A549 treated with AZD9567 at 1 μM for 4 hours (cell line): Measurements from ENCODE around the gene TSPAN10. TPM values are rescaled to one million over a fixed set of nuclear protein-coding genes. Genes with fewer than 3 reads are reported as not detected.

Source experiments
- total RNA-seq: library from RNA; stranded (reverse); fragments of 200-300 nt; extraction: Qiagen RNA extraction; gene quantifications from 5 replicates; pipeline ENCODE4 v1.2.3, GENCODE V29; 2022; ENCODE audit not compliant: insufficient read depth

The TSPAN10 gene
- 4.2 to 5.2 TPM (median 4.8 TPM) in 5 replicates for total RNA-seq

GRCh38 chr17:81636505-81637288 lies at the start of gene TSPAN10, which contains the start of gene NPLOC4:
Gene TSPAN10 (plus strand): TSS chr17:81637196. CDS start chr17:81642413, 5,217 bp downstream.
Gene NPLOC4 (minus strand): TSS chr17:81637112. CDS start chr17:81636930, 182 bp downstream.

GRCh38 chr17:81656118-81656743 lies 19.2 kb downstream of the TSPAN10 start, which contains the start of gene PDE6G:
Gene PDE6G (minus strand): TSS chr17:81656542. CDS start chr17:81653305, 3,237 bp downstream.

GRCh38 chr17:81666342-81667191 lies 29.6 kb downstream of the TSPAN10 start, which contains the start of the genes CCDC137 and OXLD1:
Gene CCDC137 (plus strand): TSS chr17:81666737. CDS start chr17:81666767, 30 bp downstream.
Gene OXLD1 (minus strand): TSS chr17:81666605. CDS start chr17:81666577, 28 bp downstream.

GRCh38 chr17:81683584-81684441 lies 46.8 kb downstream of the TSPAN10 start, which contains the start of the genes ARL16 and HGS:
Gene ARL16 (minus strand): TSS chr17:81683797. CDS start chr17:81683753, 44 bp downstream.
Gene HGS (plus strand): TSS chr17:81684011. CDS start chr17:81684067, 56 bp downstream.

Other genes starting within 250 kb of the TSPAN10 start
- gene BAHCC1, start 241.7 kb upstream of the TSPAN10 start, total RNA-seq, result 5.2 to 9.7 TPM (median 7.6 TPM) in 5 replicates
- gene ACTG1, start 124.4 kb upstream of the TSPAN10 start, total RNA-seq, result 5,191 to 8,158 TPM (median 5,456 TPM) in 5 replicates
- gene FSCN2, start 108.8 kb upstream of the TSPAN10 start, total RNA-seq, result 0.91 to 1.4 TPM (median 1.1 TPM) in 4 of 5 replicates, not detected in the other
- gene FAAP100, start 84.8 kb upstream of the TSPAN10 start, total RNA-seq, result 16.0 to 28.1 TPM (median 27.5 TPM) in 5 replicates
- gene NPLOC4, start 84 bp upstream of the TSPAN10 start, total RNA-seq, result 88.7 to 101 TPM (median 98.7 TPM) in 5 replicates
- 1.8 to 2.8 TPM (median 2.2 TPM) in 4 of 5 replicates, not detected in the other for gene PDE6G, start 19.3 kb downstream of the TSPAN10 start, total RNA-seq
- gene OXLD1, start 29.4 kb downstream of the TSPAN10 start, total RNA-seq, result 29.0 to 66.0 TPM (median 60.7 TPM) in 5 replicates
- 51.6 to 68.7 TPM (median 63.4 TPM) in 5 replicates for gene CCDC137, start 29.5 kb downstream of the TSPAN10 start, total RNA-seq
- gene ARL16, start 46.6 kb downstream of the TSPAN10 start, total RNA-seq, result 42.6 to 53.2 TPM (median 50.4 TPM) in 5 replicates
- 127 to 213 TPM (median 208 TPM) in 5 replicates for gene HGS, start 46.8 kb downstream of the TSPAN10 start, total RNA-seq
- gene MRPL12, start 66.2 kb downstream of the TSPAN10 start, total RNA-seq, result 183 to 322 TPM (median 292 TPM) in 5 replicates
- gene SLC25A10, start 75.1 kb downstream of the TSPAN10 start, total RNA-seq, result 41.8 to 47.4 TPM (median 45.7 TPM) in 5 replicates
- 0.23 to 0.34 TPM (median 0.27 TPM) in 4 of 5 replicates, not detected in the other for gene GCGR, start 167.0 kb downstream of the TSPAN10 start, total RNA-seq
- 94.0 to 106 TPM (median 105 TPM) in 5 replicates for gene MCRIP1, start 196.1 kb downstream of the TSPAN10 start, total RNA-seq
- 0.26 to 0.38 TPM (median 0.29 TPM) in 3 of 5 replicates, not detected in the others for gene PPP1R27, start 197.9 kb downstream of the TSPAN10 start, total RNA-seq
- 687 to 859 TPM (median 711 TPM) in 5 replicates for gene P4HB, start 223.3 kb downstream of the TSPAN10 start, total RNA-seq
- 554 to 671 TPM (median 613 TPM) in 5 replicates for gene ARHGDIA, start 234.1 kb downstream of the TSPAN10 start, total RNA-seq